Esophagus squamous epithelium (tissue), 4 donors: ENCODE measurements around the gene TNFRSF14.

Experiments used
- CTCF ChIP-seq, 6 experiments: fragments of 450-650 bp in 4 of 6; fragments of 200-600 bp in 2 of 6; sonication (generic) in 2 of 6; IDR thresholded peaks; one replicate each; pipeline ENCODE4 v1.5.1; 2016 to 2019; ENCODE audit warnings: antibody characterized with exemption in 6 of 6, mild to moderate bottlenecking in 4 of 6, moderate library complexity in 4 of 6
- POLR2A ChIP-seq, 4 donors: fragments of 450-650 bp; IDR thresholded peaks; one replicate each; pipeline ENCODE4 v1.6.1; 2017; ENCODE audit warnings: antibody characterized with exemption in 4 of 4, mild to moderate bottlenecking in 4 of 4, moderate library complexity in 3 of 4

- TF ChIP-seq POLR2A (IDR thresholded peaks at IDR 0.05) (no peak), CTCF (IDR thresholded peaks at IDR 0.05) (no peak)
Observed at GRCh38 chr1:2512862-2513421, 43.2 kb upstream of the TNFRSF14 start.
